GM12872 (cell line): ENCODE results near the gene KRT82.

ENCODE experiments used
- CTCF ChIP-seq: IDR thresholded peaks from 3 replicates; pipeline ENCODE4 v1.5.1; 2011; ENCODE audit warnings: low read depth, mild to moderate bottlenecking, low read length, moderate library complexity; ENCODE audit not compliant: insufficient read depth

Gene KRT82

GRCh38 chr12:52402873-52403540, 3.1 kb downstream of the KRT82 start:
- no peak for TF ChIP-seq CTCF

DNA sequence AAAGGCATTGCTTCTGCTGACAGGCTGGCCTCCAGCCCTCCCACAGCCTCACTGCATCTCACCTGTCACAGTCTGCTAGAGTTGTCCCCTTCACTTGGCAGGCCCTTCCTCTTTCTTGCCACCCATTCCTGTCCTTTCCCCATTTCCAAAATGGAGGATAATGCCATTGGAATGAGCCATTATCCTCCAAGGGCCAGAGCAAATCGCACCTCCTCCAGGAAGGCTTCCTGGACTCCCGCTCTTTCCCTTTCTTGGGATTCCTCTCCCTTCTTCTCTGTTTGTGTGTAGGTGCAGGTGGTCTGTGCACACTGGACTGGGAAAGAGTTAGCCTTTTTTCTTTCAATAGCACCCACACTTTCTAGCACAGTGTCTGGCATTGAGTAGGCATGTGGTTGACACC, 3.8 kb downstream of the KRT82 start:
- TF ChIP-seq CTCF, result no peak

DNA sequence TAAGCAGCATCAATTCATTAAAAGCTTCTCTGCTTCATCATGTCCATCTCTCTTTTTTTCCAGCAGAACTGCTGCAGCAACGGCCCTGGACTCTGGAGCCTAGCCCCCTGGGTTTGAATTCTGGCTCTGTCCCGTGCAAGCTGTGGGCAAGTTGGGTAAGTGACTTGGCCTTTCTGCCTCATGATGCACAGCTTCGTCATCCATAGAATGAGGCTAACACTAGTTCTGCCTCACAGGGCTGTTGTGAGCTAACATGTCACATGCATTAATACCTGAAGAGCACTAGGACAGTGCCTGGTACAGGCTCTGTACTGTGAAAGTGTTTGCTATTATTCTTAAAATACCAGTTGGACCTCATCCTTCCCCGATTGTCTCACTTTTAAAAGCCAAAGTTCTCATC, 4.2 kb downstream of the KRT82 start:
- TF ChIP-seq CTCF, result no peak

DNA sequence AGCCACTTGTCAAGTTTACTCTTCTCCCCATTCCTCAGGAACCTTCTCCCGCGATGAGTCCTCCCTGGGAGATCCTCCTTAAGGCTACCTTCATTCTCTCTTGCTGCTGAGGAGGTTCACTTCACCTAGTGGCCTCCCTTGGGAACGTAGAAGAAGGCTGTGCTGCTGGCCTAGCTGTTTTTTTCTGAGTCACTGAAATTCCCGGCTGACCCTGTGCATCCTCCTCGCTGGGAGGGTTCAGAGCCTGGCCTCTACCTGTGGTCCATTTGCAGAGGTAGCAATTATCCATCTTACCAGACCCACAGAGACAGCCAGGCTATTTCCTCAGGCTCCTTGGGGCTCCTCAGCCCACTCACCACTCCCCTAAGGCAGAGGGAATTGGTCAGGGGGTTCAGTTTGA, 4.6 kb downstream of the KRT82 start:
- TF ChIP-seq CTCF, result no peak

DNA sequence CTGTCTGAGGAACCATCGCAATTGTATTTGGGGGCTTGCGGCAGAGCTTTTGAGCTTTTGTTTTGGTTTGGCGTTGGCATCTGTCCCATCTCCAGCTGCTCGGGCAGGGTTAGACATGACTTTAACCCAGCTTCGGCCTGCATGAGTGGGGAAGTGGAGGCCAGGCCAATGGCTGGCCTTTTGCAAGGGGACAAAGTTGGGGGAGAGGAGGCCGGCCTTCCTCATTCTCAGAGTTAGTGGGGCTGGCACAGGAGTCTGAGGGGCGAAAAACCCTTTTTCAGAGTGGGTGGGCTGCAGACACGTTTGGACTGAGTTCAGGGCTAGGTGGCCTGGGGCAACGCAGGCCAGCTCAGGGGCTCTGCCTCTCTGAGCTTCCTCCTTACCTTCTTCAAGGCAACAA, 5.2 kb downstream of the KRT82 start:
- TF ChIP-seq CTCF, result no peak

- TF ChIP-seq CTCF, result no peak
Measured at GRCh38 chr12:52399756-52400155, 6.4 kb downstream of the KRT82 start.

- TF ChIP-seq CTCF, result no peak
Measured at GRCh38 chr12:52398176-52398575, 8.0 kb downstream of the KRT82 start.
